OCI-M2 (cell line): ENCODE data around the gene XNDC1N.

Source experiments
- DNase-seq: peaks from one replicate; lab custom pipeline; 2025; ENCODE audit not compliant: unreplicated experiment; lab: John Stamatoyannopoulos, UW

Gene XNDC1N, protein sequence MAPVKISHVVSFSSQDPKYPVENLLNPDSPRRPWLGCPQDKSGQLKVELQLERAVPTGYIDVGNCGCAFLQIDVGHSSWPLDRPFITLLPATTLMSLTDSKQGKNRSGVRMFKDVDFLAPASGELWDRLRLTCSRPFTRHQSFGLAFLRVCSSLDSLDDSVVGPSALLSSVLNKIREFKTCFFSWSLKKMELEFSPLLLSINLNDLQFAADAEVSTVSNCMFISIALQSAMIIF

DNA sequence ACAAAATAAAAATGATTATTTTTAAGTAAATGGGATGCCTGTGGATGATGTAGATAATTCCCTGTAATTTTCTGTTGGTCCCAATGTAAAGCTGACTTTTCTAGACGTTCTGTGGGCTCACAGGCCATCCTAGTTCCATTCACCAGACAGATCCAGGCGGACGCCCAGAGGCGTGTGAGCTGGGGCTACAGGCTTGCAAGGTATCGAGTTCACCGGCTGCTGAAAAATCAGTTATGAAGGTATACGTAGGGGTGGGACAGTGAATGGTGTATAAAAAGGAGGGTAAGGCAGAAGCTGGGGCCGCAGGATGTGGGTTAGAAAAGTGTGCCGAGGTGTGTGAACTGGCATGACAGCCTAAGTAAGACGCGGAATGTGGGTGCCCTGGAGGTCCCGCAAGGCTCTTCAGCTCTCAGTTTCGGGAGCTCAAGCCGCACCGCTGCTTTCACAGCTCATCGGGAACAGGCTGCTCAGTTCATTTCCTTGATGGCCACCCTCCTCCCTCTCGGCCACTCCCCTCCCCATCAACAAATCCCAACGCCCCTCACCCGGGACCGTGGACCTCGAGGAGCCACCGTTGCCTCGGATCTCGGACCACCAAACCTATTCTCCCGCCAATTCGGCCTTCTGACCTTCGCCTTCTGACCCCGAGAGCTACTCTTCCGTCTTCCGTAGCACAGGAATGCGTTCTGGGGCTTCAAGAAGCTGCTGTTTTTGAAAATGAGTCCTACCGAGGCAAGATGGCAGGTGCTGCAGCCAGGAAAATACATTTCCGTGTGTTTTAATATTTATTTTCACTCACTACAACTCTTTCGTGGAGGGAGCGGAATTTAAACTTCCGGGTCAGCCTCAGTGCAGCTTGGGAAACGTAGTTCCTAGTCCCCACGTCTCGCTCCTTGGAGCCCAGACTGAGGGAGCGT lies at the start of gene XNDC1N:
Gene XNDC1N (minus strand): TSS at position 775 of the 917 bp plus-strand sequence. CDS start 5,241 bp downstream, outside the sequence.
- no peak for DNase-seq

DNA sequence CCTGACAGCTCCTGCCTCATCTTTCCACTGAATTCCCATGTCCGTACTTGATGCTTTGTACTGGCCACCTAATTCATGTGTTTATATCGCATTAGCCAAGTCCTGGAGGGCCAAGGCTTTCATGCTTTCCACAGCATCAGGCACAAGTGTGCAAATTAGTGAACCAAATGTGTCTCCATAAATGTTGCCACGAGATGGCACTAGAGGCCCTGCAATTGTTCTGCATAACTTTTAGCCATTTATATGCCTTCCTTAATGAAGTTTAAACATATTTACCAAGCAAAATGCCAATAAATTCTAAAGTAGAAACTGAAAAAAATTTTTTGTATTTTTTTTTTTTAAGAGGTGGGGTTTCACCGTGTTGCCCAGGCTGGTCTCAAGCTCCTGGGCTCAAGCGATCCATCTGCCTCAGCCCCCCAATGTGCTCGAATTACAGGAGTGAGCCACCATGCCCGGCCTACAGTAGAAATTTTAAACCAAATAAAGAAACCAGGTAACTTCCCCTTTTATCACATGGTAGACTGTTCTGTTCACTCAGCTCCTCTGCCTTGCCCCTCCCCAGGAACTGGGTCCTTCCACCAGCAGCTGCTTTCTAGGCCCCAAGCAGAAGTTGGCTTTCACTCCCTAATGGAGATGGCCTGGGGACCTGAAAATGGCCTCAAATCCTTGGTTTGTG lies 49.5 kb upstream of the XNDC1N start:
- DNase-seq: no peak

DNA sequence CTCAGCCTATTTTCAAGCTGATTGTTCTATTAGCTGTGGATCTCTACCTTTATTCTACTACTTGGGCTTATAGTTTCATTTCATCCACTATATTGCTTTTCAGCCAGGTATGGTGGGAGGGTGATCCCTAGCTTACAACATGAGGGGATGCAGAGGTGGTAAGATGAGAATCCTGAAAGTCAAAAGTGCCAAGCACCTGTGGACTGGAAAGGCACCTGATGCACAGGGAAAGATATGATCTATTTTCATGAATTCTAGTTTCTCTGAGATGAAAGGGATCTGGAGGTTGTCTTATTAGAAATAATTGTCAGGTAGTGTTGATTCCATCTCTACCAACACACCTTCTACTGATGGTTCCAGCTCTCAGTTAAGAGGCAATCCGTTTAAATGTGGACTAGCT lies 48.7 kb upstream of the XNDC1N start:
- no peak for DNase-seq

DNA sequence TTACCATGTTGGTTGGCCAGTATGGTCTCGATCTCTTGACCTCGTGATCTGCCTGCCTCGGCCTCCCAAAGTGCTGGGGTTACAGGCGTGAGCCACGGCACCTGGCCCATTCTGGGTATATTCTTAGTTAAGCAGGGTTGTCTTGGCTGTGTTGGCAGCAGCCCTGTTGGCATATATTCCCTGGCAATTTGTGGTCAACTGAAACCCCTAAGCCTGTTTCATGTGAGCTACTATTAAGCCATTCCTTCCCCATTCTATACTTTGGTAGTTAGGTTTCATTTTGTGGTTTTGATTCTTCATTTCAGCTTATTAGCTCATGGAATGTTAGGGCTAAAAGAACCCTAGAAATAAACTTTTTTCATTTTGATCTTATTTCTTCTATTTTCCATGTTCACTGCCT lies 48.2 kb upstream of the XNDC1N start:
- no peak for DNase-seq

DNA sequence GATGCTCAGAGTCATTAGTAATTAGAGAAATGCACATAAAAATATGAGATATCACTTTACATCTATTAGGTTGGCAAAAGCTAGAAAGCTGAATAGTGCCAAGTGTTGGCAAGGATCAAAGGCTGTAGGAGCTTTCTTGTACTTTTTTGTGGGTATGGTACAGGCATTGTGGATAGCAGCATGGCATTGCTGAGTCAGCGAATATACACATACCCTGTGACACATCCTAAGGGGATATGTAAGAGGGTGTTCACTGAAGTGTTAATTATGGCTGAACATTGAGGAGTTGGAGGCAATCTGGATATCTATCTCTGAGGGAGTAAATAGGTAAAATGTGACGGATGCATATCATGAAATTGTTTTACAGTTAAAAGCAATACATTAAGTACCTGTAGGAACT lies 43.3 kb upstream of the XNDC1N start:
- DNase-seq: no peak

DNA sequence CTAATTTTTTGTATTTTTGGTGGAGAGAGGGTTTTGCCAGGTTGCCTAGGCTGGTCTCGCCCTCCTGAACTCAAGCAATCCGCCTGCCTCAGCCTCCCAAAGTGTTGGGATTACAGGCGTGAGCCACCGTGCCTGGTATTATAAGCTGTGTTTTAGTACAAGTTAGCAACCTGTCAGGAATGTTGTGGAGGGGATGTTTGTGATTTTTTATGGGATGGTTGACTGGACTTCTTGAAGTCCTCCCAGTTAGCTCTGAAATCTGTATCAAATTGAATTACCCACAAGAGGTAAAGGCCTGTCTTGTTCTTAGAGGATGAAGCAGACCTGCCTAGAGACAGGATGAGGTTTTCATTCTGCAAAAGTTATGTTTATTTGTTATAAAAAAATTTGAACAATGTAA lies 36.2 kb upstream of the XNDC1N start:
- no peak for DNase-seq

DNA sequence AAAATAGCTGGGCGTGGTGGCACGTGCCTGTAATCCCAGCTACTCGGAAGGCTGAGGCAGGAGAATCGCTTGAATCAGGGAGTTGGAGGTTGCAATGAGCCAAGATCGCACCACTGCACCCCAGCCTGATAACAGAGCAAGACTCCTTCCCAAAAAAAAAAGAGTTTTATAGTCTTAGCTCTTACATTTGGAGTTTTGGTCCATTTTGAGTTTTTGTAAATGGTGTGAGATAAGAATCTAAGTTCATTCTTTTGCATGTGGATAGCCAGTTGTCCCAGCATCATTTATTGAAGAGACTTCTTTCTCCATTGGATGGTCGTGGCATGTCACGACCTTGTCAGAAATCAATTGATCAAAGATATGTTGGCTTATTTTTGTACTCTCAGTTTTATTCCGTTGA lies 35.1 kb upstream of the XNDC1N start:
- no peak for DNase-seq

DNA sequence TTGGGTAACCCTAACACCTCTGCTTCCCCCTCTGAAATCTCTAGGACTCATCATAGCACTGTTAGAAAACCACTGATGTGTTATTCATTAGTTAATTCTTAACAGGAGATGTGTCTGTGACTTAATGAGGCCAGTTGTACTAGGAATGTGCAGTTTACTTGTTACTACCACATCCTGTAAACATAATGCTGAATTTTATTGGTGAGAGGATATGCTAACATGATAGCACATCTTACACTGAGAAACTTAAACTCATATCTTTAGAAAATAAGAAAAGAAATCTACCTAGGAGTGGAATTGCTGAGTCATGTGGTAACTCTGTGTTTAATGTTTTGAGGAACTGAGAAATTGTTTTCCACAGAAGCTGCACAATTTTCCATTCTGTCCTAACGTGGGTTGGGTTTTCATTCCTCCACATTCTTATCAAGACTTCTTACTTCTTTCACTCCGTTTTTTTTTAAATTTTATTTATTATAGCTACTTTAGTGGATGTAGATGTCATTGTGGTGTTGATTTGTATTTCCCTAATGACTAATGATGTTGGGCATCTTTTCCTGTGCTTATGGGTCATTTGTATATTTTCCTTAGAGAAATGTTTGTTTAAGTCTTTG lies 34.1 kb upstream of the XNDC1N start:
- DNase-seq: no peak

DNA sequence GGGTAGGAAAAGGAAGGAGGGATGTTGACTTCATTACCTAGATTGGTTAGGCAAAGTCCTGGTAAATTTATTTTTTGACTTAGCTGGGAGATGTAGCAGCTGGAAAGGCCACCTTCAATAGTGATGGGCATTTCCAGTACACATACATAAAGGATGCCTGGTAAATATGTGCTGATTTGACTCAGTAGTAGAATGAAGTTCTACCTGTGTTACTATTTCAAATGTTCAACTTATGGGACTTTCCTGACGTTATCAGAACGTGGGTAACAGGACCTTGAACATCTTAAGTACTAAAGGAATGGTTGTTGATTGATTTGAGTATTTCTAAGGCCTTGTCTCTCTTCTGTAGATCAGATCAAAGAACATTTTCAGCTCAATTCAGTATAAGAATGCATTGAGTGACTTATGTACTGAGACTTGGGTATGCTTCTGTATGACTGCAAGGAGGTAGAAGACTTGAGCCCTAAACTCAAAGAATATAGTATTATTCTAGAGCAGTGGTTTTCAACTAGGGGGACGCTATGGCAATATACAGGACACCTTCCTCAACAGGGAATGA lies 27.6 kb upstream of the XNDC1N start:
- DNase-seq: no peak

DNA sequence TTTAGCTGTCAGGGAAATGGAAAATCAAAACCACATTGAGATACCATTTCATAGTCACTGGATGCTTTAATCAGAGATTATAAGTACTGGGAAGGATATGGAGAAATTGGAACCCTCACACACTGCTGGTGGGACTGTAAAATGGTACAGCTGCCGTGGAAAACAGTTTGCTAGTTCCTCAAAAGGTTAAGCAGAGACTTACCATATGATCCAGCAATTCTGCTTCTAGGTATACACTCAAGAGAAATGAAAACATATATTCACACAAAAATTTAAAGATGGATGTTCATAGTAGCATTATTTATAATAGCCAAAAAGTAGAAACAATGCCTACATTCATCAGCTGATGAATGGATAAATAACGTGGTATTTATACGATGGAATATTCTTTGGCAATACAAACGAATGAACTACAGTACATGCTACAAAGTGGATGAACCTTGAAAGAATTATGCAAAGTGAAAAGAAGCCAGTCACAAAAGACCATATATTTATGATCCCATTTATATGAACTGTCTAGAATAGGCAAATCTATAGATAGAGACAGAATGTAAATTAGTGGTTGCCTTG lies 23.4 kb upstream of the XNDC1N start:
- no peak for DNase-seq

DNA sequence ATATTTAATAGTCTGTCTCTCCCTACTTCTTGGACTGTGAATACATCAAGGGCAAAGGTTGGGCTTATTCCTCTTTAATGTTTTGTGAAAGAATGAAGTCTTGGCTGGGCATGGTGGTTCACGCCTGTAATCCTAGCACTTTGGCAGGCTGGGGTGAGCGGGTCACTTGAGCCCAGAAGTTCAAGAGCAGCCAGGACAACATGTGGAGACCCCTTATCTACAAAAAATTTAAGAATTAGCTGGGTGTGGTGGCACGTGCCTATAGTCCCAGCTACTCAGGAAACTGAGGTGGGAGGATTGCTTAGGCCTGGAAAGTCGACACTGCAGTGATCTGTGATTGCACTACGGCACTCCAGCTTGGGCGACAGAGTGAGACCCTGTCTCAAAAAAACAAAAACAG lies 20.6 kb upstream of the XNDC1N start:
- no peak for DNase-seq

DNA sequence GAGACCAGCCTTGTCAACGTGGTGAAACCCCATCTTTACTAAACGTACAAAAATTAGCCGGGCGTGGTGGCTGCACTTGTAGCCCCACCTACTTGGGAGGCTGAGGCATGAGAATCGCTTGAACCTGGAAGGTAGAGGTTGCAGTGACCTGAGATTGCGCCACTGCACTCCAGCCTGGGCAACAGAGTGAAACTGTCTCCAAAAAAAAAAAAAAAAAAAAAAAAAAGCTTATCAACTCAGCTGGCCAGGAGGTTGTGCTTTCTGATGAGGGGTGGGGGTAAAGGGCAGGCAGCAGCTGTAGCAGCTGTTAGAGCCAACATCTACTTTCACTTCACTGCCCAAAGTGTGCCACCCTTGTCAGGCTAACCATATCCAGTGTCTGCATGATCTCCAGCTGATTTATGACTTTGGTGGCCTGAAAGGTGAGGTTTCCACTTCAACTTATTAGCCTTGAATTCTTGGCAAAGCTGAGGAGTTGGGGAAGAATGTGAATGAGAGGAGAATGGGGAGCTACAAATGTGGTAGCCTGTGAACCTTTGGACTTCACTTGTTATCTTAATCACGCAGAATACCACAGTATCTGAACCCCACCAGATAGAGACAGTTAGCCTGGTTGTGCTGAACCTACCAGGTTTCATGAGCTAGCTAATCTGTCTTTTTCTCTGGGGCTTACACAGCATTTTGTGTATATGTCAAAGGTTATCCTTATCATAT lies 20.1 kb upstream of the XNDC1N start:
- no peak for DNase-seq

DNA sequence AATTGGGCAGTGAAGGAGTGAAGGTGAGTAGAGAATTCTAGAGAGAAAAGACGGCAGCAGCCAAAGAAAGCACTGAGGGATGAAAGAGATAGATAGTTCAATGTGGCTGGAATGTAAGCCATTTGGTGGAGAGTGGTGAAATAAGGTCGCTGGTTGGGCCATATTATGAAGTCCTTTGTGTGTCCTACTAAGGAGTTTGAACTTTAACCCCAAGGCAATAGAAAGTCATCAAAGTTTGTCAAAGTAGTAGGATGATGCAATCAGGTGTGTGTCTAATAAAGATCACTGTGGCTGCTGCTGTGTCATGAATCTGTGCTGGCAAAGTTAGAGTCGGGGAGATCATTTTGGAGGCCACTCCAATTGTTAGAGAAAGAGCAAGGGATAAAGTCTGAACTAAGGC lies 19.1 kb upstream of the XNDC1N start:
- no peak for DNase-seq

DNA sequence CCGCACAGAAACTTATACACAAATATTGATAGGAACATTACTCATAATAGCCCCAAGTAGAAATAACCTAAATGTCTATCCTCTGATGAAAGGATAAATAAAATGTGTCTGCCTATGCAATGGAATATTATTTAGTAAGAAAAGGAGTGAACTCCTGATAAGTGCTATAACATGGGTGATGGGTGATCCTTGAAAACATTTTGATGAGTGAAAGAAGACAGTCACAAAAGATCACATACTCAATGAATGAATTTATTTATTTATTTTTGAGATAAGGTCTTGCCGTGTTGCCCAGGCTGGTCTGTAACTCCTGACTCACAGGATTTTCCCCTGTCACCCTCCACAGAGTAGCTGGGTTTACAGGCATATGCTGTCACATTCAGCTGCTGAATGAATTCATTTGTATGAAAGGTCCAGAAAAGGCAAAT lies 17.8 kb upstream of the XNDC1N start:
- no peak for DNase-seq

DNA sequence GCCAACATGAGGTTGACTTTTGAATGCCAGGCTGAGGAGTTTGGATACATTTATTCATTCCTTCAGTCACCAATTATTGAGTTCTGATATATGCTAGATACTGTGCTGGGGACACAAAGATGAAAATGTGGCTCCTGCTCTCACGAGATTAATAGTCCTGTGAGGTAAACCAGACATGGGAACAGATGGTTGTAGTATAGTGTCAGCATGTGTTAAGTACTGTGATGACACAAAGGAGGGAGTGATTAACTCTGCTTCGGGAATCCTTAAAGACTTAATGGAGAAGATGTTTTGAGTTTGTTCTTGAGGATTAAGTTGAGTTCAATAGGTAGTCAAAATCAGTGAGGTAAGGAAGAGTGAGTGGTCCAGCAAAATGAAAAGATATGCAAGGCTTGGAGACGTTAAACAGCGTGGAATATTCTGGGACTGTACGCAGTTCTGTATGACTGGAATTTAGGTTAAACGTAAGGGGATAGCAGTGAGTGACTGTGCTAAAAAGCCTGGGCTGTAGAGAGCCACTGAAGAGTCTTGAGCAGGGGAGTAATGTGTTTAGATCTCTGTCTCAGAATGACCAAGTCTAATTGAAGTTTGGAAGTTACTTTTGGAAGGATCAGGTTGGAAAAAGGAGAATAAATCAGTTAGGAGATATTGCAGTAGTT lies 12.3 kb upstream of the XNDC1N start:
- no peak for DNase-seq

DNA sequence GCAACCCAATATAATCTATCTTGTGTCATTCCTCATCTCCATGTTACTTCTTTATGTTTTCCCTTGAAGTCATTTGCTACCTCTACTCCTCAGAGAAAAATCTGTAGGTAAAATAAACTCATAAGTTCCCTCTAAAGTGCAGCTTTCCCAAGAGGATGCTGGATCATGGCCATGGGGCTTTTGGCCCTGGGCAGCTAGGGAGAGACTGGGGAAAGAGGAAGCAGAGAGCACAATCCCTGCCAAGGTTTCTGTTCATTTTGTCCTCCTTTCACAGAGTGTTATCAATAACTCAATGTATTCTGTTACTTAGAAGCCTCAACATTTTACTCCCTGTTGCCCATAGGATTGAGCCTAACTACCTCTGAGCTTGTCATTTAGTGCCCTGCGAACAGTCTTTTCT lies 9.4 kb upstream of the XNDC1N start:
- no peak for DNase-seq

DNA sequence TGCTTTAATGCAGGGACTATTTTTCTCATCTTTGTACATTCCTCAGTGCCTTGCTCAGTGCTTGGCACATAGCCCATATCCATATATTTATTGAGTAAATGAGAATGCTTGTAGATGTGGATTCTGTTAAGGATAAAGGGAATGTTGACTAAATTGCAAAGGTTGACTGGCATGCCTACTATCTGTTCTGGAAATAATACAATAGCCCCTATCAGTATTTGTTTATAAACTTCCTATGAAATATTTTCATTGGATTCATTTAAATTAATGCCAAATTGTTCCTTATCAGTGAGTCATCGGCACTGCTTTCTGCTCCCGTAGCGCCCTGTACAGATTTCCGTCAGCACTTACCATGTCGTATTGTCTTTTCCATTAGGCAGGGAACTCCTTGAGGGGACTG lies 8.4 kb upstream of the XNDC1N start:
- DNase-seq: no peak

DNA sequence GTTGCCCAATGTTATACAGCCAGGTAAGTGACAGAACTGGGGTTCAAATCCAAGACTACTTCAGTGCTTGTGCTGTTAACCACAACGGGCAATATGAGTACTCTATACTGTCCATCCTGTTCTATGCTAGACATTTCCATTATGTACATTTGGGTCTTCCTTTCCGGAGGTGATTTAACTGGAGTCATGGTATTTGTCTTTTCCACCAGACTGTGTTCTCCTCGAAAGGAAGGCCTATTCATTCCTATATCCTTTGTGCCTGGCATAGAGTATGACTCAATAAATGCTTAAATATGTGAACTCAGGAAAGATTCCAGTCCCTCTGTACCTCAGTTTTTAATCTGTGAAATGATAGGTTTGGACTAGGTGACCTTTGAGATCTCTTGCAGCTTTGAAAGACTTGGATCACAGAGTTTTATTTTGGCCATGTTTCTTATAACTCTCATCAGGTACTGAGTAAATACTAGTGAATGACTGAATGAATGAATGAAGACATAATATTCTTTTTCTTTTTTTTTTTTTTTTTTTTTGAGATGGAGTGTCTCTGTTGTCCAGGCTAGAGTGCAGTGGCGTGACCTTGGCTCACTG lies 7.0 kb upstream of the XNDC1N start:
- no peak for DNase-seq

DNA sequence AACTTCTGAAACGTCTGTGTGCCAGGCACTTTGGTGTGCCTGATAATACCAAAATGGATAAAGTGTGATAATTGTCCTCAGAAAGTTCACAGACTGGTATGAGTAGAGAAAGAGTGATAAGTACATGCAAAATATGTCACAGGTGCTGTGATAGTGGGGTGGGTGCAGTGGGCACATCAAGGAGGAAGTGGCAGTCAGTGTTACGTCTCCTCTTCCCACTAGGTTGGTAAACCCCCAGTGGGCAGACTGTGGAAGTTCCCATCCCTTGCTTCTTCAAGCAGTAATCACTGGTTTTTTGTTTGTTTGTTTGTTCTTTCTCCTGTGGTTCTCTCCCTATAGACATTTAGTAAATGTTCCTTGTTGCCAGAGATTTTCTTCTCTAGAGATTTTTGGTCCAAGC lies 5.8 kb upstream of the XNDC1N start:
- DNase-seq: no peak
